SK-N-SH (cell line): Measurements from ENCODE around the gene MNX1. TPM values are rescaled to one million over a fixed set of nuclear protein-coding genes. Genes with fewer than 3 reads are reported as not detected.

ENCODE experiments used
- CTCF ChIA-PET: fragments of 300-600, 350-600 bp; formaldehyde crosslinking; extraction: SDS; loops from one replicate; lab custom pipeline; 2021; lab: Yijun Ruan, JAX
- POLR2A ChIA-PET: fragments of 350-600 bp; sonication (Branson Sonifier 250); formaldehyde crosslinking; extraction: SDS; loops from one replicate; lab custom pipeline; 2020; ENCODE audit warnings: antibody characterized with exemption, inconsistent platforms; lab: Yijun Ruan, JAX
- DNase-seq: peaks from one replicate; pipeline ENCODE4 v3.0.0; 2012
- H2AFZ ChIP-seq: fragments of 200-600 bp; sonication (generic); 2 replicates; pipeline ENCODE4 v1.8.1; 2016; ENCODE audit warnings: antibody characterized with exemption, mild to moderate bottlenecking, low read depth
- H3F3A ChIP-seq: fragments of 200-600 bp; sonication (generic); replicated peaks from 2 replicates; pipeline ENCODE3; 2016; ENCODE audit warnings: antibody characterized with exemption, mild to moderate bottlenecking; ENCODE audit not compliant: insufficient read depth
- H3K27ac ChIP-seq, 2 experiments: fragments of 200-500 bp in 1 of 2; fragments of 200-600 bp in 1 of 2; sonication (Bioruptor generic) in 1 of 2; sonication (generic), shearing (Covaris generic) in 1 of 2; 2 replicates each; pipeline versions ENCODE4 v1.5.1 to v1.6.1; 2014 to 2016; ENCODE audit warnings: low read depth in 2 of 2, inconsistent platforms in 1 of 2, low read length in 1 of 2, mild to moderate bottlenecking in 1 of 2, mixed read lengths in 1 of 2
- H3K27me3 ChIP-seq: fragments of 200-600 bp; sonication (generic), shearing (Covaris generic); 2 replicates; pipeline ENCODE4 v1.6.1; 2016; ENCODE audit warnings: mixed run types; ENCODE audit not compliant: insufficient read depth
- H3K36me3 ChIP-seq, 2 experiments: fragments of 200-500 bp in 1 of 2; fragments of 200-600 bp in 1 of 2; sonication (Bioruptor generic) in 1 of 2; sonication (generic) in 1 of 2; replicated peaks in 1 of 2; 2 replicates each; pipeline versions ENCODE3 to v1.5.1; 2014 to 2016; ENCODE audit warnings: low read length in 1 of 2, mild to moderate bottlenecking in 1 of 2; ENCODE audit not compliant: insufficient read depth in 2 of 2, control insufficient read depth in 1 of 2
- H3K4me1 ChIP-seq, 2 experiments: fragments of 200-500 bp in 1 of 2; fragments of 200-600 bp in 1 of 2; sonication (Bioruptor generic) in 1 of 2; sonication (generic), shearing (Covaris generic) in 1 of 2; 2 replicates each; pipeline versions ENCODE4 v1.5.1 to v1.6.1; 2014 to 2016; ENCODE audit warnings: low read depth in 1 of 2, low read length in 1 of 2, mixed run types in 1 of 2; ENCODE audit not compliant: insufficient read depth in 2 of 2, control insufficient read depth in 1 of 2
- H3K4me2 ChIP-seq: fragments of 200-600 bp; sonication (generic), shearing (Covaris generic); 2 replicates; pipeline ENCODE4 v1.6.1; 2017; ENCODE audit warnings: mixed run types
- H3K4me3 ChIP-seq, 2 experiments: fragments of 200-500 bp in 1 of 2; fragments of 200-600 bp in 1 of 2; sonication (Bioruptor generic) in 1 of 2; sonication (generic), shearing (Covaris generic) in 1 of 2; 2 replicates each; pipeline versions ENCODE4 v1.5.1 to v1.8.1; 2014 to 2016; ENCODE audit warnings: low read depth in 2 of 2, inconsistent platforms in 1 of 2, low read length in 1 of 2, mild to moderate bottlenecking in 1 of 2, mixed read lengths in 1 of 2, moderate library complexity in 1 of 2
- H3K79me2 ChIP-seq: fragments of 200-600 bp; sonication (generic); 2 replicates; pipeline ENCODE4 v1.8.1; 2017; ENCODE audit warnings: mild to moderate bottlenecking; ENCODE audit not compliant: insufficient read depth
- H3K9ac ChIP-seq: fragments of 200-600 bp; sonication (generic); 2 replicates; pipeline ENCODE4 v1.6.1; 2017; ENCODE audit warnings: mixed run types
- H3K9me2 ChIP-seq: fragments of 200-600 bp; sonication (generic); 2 replicates; pipeline ENCODE4 v1.6.1; 2017; ENCODE audit warnings: mixed run types
- H3K9me3 ChIP-seq: fragments of 200-600 bp; sonication (generic); 2 replicates; pipeline ENCODE4 v1.6.1; 2017; ENCODE audit warnings: mixed run types, mild to moderate bottlenecking, moderate library complexity
- H4K20me1 ChIP-seq: fragments of 200-600 bp; sonication (generic); 2 replicates; pipeline ENCODE4 v1.6.1; 2017; ENCODE audit warnings: mild to moderate bottlenecking, mixed run types; ENCODE audit not compliant: insufficient read depth
- GABPA ChIP-seq: IDR thresholded peaks from 2 replicates; pipeline ENCODE4 v1.4.0; 2012; ENCODE audit warnings: low read depth, mild to moderate bottlenecking
- MEF2A ChIP-seq: IDR thresholded peaks from 2 replicates; pipeline ENCODE4 v1.4.0; 2012; ENCODE audit warnings: low read depth, borderline replicate concordance
- RAD21 ChIP-seq: IDR thresholded peaks from 2 replicates; pipeline ENCODE4 v1.6.1; 2012; ENCODE audit warnings: mild to moderate bottlenecking, low read length
- SMC3 ChIP-seq: IDR thresholded peaks from 2 replicates; pipeline ENCODE4 v1.6.1; 2012; ENCODE audit warnings: low read depth, low read length, improper control_type of control experiment
- TEAD4 ChIP-seq: IDR thresholded peaks from 2 replicates; pipeline ENCODE4 v1.4.0; 2012; ENCODE audit warnings: mild to moderate bottlenecking, borderline replicate concordance; ENCODE audit not compliant: insufficient read depth
- WGBS: methylation state at CpG from one replicate; pipeline ENCODE4 v1.1.6; 2017; ENCODE audit warnings: low lambda C conversion rate; 5-methylcytosine and 5-hydroxymethylcytosine counted together
- polyA plus RNA-seq, 3 experiments: library from polyadenylated mRNA; depleted of rRNA; stranded (reverse); fragments of >200 nt; gene quantifications; 2 replicates each; pipeline ENCODE4 v1.2.3, GENCODE V29; 2012
- TF ChIP-seq, protein P1 (sequence below): fragments of 200-600 bp; sonication (generic); IDR thresholded peaks from 2 replicates; pipeline ENCODE4 v1.6.1; 2017; ENCODE audit warnings: antibody characterized with exemption, mild to moderate bottlenecking, moderate library complexity
- TF ChIP-seq, protein P2 (sequence below): fragments of 150-350 bp; IDR thresholded peaks from 2 replicates; pipeline ENCODE4 v1.6.1; 2016; ENCODE audit warnings: mild to moderate bottlenecking, low read depth, low read length

MNX1 gene
- polyA plus RNA-seq, 1 of the 3 experiments (the other 2 are of a cell fraction), result not detected

DNA sequence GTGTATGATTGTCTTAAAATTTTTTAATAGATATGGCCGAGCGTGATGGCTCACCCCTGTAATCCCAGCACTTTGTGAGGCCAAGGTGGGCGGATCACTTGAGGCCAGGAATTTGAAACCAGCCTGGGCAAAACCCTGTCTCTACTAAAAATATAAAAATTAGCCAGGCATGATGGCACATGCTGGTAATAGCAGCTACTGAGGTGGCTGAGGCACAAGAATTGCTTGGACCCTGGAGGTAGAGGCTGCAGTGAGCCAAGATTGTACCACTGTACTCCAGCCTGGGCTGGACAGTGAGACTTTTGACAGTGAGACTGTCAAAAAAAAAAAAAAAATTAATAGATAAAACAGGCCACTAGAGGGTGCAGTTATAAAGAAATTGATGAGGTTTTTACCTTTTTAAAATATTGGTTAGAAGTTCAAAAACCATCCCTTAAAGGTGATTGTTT lies 40.5 kb downstream of the MNX1 start:
- Histone ChIP-seq H3K9ac (no peak overlapping the region), H3K9me2 (no peaks in the 10 kb centered on the region), H4K20me1 (0 out of 2 replicates have a peak, but pooled peaks cover 4% of the 10 kb centered on the region), H3K4me1 (no peaks in the 10 kb centered on the region), H3K4me3 (no peak overlapping the region), H2AFZ (no peak overlapping the region), H3K27ac (no peak overlapping the region), H3K79me2 (peaks cover 5% of the 10 kb centered on the region; the same call in 1 of the 2 replicates), H3K9me3 (no peaks in the 10 kb centered on the region), H3K4me2 (no peak overlapping the region), H3K27me3 (no peaks in the 10 kb centered on the region), H3K36me3 (peaks cover 48 to 57% of the 10 kb centered on the region in 2 experiments), H3F3A (peaks cover 12% of the 10 kb centered on the region)
- POLR2A ChIA-PET, result no interaction called here
- CTCF ChIA-PET, result interaction anchor here (0.7 to 11.3 kb wide), 25 partner anchors 9 to 436 kb away, joined by 3 to 120 read pairs (median 4); partner anchors contain the start of gene NOM1
- no peak for DNase-seq
- TF ChIP-seq, protein P1, sequence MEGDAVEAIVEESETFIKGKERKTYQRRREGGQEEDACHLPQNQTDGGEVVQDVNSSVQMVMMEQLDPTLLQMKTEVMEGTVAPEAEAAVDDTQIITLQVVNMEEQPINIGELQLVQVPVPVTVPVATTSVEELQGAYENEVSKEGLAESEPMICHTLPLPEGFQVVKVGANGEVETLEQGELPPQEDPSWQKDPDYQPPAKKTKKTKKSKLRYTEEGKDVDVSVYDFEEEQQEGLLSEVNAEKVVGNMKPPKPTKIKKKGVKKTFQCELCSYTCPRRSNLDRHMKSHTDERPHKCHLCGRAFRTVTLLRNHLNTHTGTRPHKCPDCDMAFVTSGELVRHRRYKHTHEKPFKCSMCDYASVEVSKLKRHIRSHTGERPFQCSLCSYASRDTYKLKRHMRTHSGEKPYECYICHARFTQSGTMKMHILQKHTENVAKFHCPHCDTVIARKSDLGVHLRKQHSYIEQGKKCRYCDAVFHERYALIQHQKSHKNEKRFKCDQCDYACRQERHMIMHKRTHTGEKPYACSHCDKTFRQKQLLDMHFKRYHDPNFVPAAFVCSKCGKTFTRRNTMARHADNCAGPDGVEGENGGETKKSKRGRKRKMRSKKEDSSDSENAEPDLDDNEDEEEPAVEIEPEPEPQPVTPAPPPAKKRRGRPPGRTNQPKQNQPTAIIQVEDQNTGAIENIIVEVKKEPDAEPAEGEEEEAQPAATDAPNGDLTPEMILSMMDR, result peak; percentile 74
- TF ChIP-seq GABPA (no peak), RAD21 (peak; percentile 56)
- WGBS, result 79% methylated on average over 3 of the region's 3 CpGs

DNA sequence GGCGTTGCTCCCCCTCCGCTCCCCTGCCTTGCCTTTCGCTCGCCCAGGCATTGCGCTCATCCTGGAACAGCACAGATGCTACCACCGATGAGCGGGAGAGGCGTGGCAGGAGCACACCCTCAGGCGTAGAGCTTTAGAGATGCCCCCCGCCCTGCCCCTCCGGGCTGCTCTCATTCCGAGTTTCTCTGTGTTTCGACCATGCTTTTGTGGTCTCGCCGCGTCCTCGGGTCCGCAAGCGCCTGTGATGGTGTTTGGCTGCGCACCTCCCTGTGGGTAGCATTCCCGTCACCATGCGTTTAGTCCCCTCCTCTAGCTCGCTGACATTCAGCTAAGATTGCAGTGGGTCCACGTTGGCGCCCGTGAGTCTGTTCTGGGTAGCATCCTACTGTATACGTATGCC lies 42.3 kb downstream of the MNX1 start:
- H3K4me3 ChIP-seq, result no peak overlapping the region
- peaks cover 64 to 75% of the 10 kb centered on the region in 2 experiments for H3K36me3 ChIP-seq
- no peaks in the 10 kb centered on the region for H3K4me1 ChIP-seq
- H3K9me3 ChIP-seq, result no peaks in the 10 kb centered on the region
- no peak overlapping the region for H3K4me2 ChIP-seq
- POLR2A ChIA-PET, result no interaction called here
- no peak for DNase-seq
- H2AFZ ChIP-seq, result no peak overlapping the region
- no peak overlapping the region for H3K9ac ChIP-seq
- peaks cover 8% of the 10 kb centered on the region; the same call in 1 of the 2 replicates for H3K79me2 ChIP-seq
- no peaks in the 10 kb centered on the region for H3K9me2 ChIP-seq
- no peaks in the 10 kb centered on the region for H3K27me3 ChIP-seq
- no peak overlapping the region for H3K27ac ChIP-seq
- CTCF ChIA-PET, result interaction anchor here (0.9 to 11.3 kb wide), 9 partner anchors 10 to 419 kb away, joined by 3 to 120 read pairs (median 10); partner anchors contain the start of gene NOM1
- TF ChIP-seq, protein P1, result no peak
- TF ChIP-seq TEAD4, result no peak
- TF ChIP-seq SMC3, result no peak
- no peak for TF ChIP-seq MEF2A
- TF ChIP-seq RAD21, result no peak
- TF ChIP-seq, protein P2, sequence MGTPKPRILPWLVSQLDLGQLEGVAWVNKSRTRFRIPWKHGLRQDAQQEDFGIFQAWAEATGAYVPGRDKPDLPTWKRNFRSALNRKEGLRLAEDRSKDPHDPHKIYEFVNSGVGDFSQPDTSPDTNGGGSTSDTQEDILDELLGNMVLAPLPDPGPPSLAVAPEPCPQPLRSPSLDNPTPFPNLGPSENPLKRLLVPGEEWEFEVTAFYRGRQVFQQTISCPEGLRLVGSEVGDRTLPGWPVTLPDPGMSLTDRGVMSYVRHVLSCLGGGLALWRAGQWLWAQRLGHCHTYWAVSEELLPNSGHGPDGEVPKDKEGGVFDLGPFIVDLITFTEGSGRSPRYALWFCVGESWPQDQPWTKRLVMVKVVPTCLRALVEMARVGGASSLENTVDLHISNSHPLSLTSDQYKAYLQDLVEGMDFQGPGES, result no peak
- WGBS, result 98% methylated on average over 27 of the region's 27 CpGs
- H4K20me1 ChIP-seq, result peaks cover 9% of the 10 kb centered on the region; the same call in 1 of the 2 replicates
- H3F3A ChIP-seq, result peaks cover 12% of the 10 kb centered on the region
